GM12878 (cell line): ENCODE measurements around the gene SHB. TPM values are rescaled to one million over a fixed set of nuclear protein-coding genes. Genes with fewer than 3 reads are reported as not detected.
A peak's percentile ranks its signal among the peaks of the same experiment; 100 is the strongest.
"Not testable (repeated sequence)": the region's sequence is repeated elsewhere in the genome, so short reads cannot be mapped to it uniquely, and the experiment has no call there.

Experiments used
- ATAC-seq: fragments of 200-7000 bp; cut with Tn5 transposase; 3 replicates; pipeline ENCODE4 v1.9.1; 2020; ENCODE audit warnings: mild to moderate bottlenecking, moderate library complexity
- BruUV-seq: library from RNA; stranded (reverse); fragments of 400-500 nt; replicated peaks from 2 replicates; lab custom pipeline; 2021; lab: Mats Ljungman, UMichigan
- CTCF ChIA-PET: fragments of 300-600 bp; sonication (Branson Sonifier 250); formaldehyde crosslinking; extraction: SDS; loops from one replicate; lab custom pipeline; 2021; ENCODE audit warnings: inconsistent platforms; lab: Yijun Ruan, JAX
- POLR2A ChIA-PET: fragments of 350-600 bp; formaldehyde crosslinking; extraction: SDS; loops from one replicate; lab custom pipeline; 2021; ENCODE audit warnings: inconsistent platforms; lab: Charles Lee
- RAD21 ChIA-PET: fragments of 300-600 bp; sonication (Branson Sonifier 250); formaldehyde crosslinking; loops from one replicate; lab custom pipeline; 2023; ENCODE audit warnings: antibody characterized with exemption; ENCODE audit not compliant: unreplicated experiment; lab: Charles Lee
- SMC1A ChIA-PET: fragments of 300-600 bp; sonication (Branson Sonifier 250); formaldehyde crosslinking; loops from one replicate; lab custom pipeline; 2023; ENCODE audit not compliant: unreplicated experiment, uncharacterized antibody; lab: Charles Lee
- DNase-seq: peaks from one replicate; pipeline ENCODE4 v3.0.0-alpha.2; 2011; ENCODE audit warnings: low read depth, low spot score
- FAIRE-seq: peaks from 3 replicates; lab custom pipeline; 2011; peaks lifted over from hg19 to GRCh38; lab: Jason Lieb, UNC
- H2AFZ ChIP-seq: 2 replicates; pipeline ENCODE4 v1.6.0; 2011; ENCODE audit warnings: low read depth, low read length, control low read depth; ENCODE audit not compliant: control insufficient read depth
- H3K27ac ChIP-seq: 2 replicates; pipeline ENCODE4 v1.5.1; 2011; ENCODE audit warnings: control low read depth; ENCODE audit not compliant: control insufficient read depth, insufficient read depth
- H3K27me3 ChIP-seq, 2 experiments: replicated peaks in 1 of 2; 2 replicates each; pipeline versions ENCODE4 v1.6.0 to v1.6.1; 2011; ENCODE audit warnings: low read length in 1 of 2; ENCODE audit not compliant: control insufficient read depth in 2 of 2, insufficient read depth in 2 of 2
- H3K36me3 ChIP-seq, 2 experiments: 2 replicates each; pipeline ENCODE4 v1.5.1; 2011; ENCODE audit warnings: low read length in 1 of 2; ENCODE audit not compliant: control insufficient read depth in 2 of 2, insufficient read depth in 2 of 2
- H3K4me1 ChIP-seq: 2 replicates; pipeline ENCODE4 v1.6.1; 2011; ENCODE audit warnings: mild to moderate bottlenecking, low read length, moderate library complexity, mixed read lengths; ENCODE audit not compliant: control insufficient read depth, insufficient read depth
- H3K4me2 ChIP-seq: 2 replicates; pipeline ENCODE4 v1.6.0; 2011; ENCODE audit warnings: control low read depth; ENCODE audit not compliant: control insufficient read depth, insufficient read depth
- H3K4me3 ChIP-seq: fragments of 200-600 bp; sonication (generic); 2 replicates; pipeline ENCODE4 v1.5.1; 2016
- H3K79me2 ChIP-seq: 2 replicates; pipeline ENCODE4 v1.6.0; 2011; ENCODE audit warnings: low read length; ENCODE audit not compliant: control insufficient read depth, insufficient read depth
- H3K9ac ChIP-seq: 2 replicates; pipeline ENCODE4 v1.8.0; 2011; ENCODE audit warnings: low read length, control low read depth, mixed read lengths; ENCODE audit not compliant: control insufficient read depth, insufficient read depth
- H3K9me3 ChIP-seq: replicated peaks from 3 replicates; pipeline ENCODE4 v1.5.1; 2011; ENCODE audit warnings: mild to moderate bottlenecking, low read length; ENCODE audit not compliant: control insufficient read depth, insufficient read depth
- H4K20me1 ChIP-seq: 2 replicates; pipeline ENCODE4 v1.6.0; 2011; ENCODE audit not compliant: control insufficient read depth, insufficient read depth
- CBFB ChIP-seq: IDR thresholded peaks from 2 replicates; pipeline ENCODE4 v1.6.1; 2016; ENCODE audit warnings: antibody characterized with exemption, low read depth
- CBX5 ChIP-seq: sonication (generic); IDR thresholded peaks from 2 replicates; pipeline ENCODE4 v1.6.1; 2016; ENCODE audit warnings: low read depth, moderate library complexity, mild to moderate bottlenecking, inconsistent platforms
- DPF2 ChIP-seq: fragments of 450-650 bp; IDR thresholded peaks from 2 replicates; pipeline ENCODE4 v1.6.1; 2017; ENCODE audit warnings: mild to moderate bottlenecking
- EGR1 ChIP-seq, 2 experiments: IDR thresholded peaks; 1 replicate in 1 of 2; 2 replicates in 1 of 2; pipeline ENCODE4 v1.6.1; 2011 to 2012; ENCODE audit warnings: low read depth in 2 of 2, low read length in 2 of 2, borderline replicate concordance in 1 of 2, mild to moderate bottlenecking in 1 of 2, moderate library complexity in 1 of 2
- ETV6 ChIP-seq, 2 experiments: fragments of 450-650 bp in 1 of 2; IDR thresholded peaks in 1 of 2; conservative IDR thresholded peaks in 1 of 2; 2 replicates each; pipeline ENCODE4 v1.6.1; 2014; ENCODE audit warnings: antibody characterized with exemption in 1 of 2, borderline replicate concordance in 1 of 2, low read depth in 1 of 2, mild to moderate bottlenecking in 1 of 2, moderate library complexity in 1 of 2
- EZH2 ChIP-seq: IDR thresholded peaks from 2 replicates; pipeline ENCODE4 v1.6.1; 2012; ENCODE audit warnings: low read depth, mild to moderate bottlenecking, control low read depth, inconsistent platforms, low read length, borderline replicate concordance; ENCODE audit not compliant: control insufficient read depth
- HCFC1 ChIP-seq: fragments of 150-350 bp; IDR thresholded peaks from 2 replicates; pipeline ENCODE4 v1.6.1; 2014; ENCODE audit warnings: low read length
- IKZF1 ChIP-seq: fragments of 450-650 bp; conservative IDR thresholded peaks from 2 replicates; pipeline ENCODE4 v1.6.1; 2017; ENCODE audit warnings: antibody characterized with exemption, mild to moderate bottlenecking
- JUNB ChIP-seq: IDR thresholded peaks from 2 replicates; pipeline ENCODE4 v1.6.1; 2016; ENCODE audit warnings: antibody characterized with exemption, mild to moderate bottlenecking
- MEF2B ChIP-seq: fragments of 450-650 bp; IDR thresholded peaks from 2 replicates; pipeline ENCODE4 v1.6.1; 2018; ENCODE audit warnings: mild to moderate bottlenecking, moderate library complexity; ENCODE audit not compliant: partially characterized antibody, poor library complexity, severe bottlenecking
- MLLT1 ChIP-seq: fragments of 450-650 bp; IDR thresholded peaks from 2 replicates; pipeline ENCODE4 v1.6.1; 2016; ENCODE audit warnings: mild to moderate bottlenecking
- NFXL1 ChIP-seq: fragments of 450-650 bp; IDR thresholded peaks from 2 replicates; pipeline ENCODE4 v1.6.1; 2017; ENCODE audit warnings: antibody characterized with exemption, mild to moderate bottlenecking, borderline replicate concordance
- RAD51 ChIP-seq: fragments of 450-650 bp; IDR thresholded peaks from 2 replicates; pipeline ENCODE4 v1.6.1; 2016; ENCODE audit warnings: moderate library complexity, mild to moderate bottlenecking, inconsistent platforms
- RB1 ChIP-seq: fragments of 450-650 bp; formaldehyde crosslinking; IDR thresholded peaks from 2 replicates; pipeline ENCODE4 v1.6.1; 2017; ENCODE audit warnings: mild to moderate bottlenecking, borderline replicate concordance
- RUNX3 ChIP-seq: IDR thresholded peaks from 2 replicates; pipeline ENCODE4 v1.6.1; 2012; ENCODE audit warnings: low read length, inconsistent platforms
- SIX5 ChIP-seq: IDR thresholded peaks from 2 replicates; pipeline ENCODE4 v1.6.1; 2011; ENCODE audit warnings: mild to moderate bottlenecking, low read depth, low read length, moderate library complexity; ENCODE audit not compliant: severe bottlenecking
- WGBS: methylation state at CpG from one replicate; pipeline ENCODE4 v1.1.6; 2016; ENCODE audit warnings: low lambda C conversion rate; ENCODE audit not compliant: insufficient replicate concordance, insufficient coverage; ENCODE audit errors: missing lambda C conversion rate; 5-methylcytosine and 5-hydroxymethylcytosine counted together
- in situ Hi-C: fragments of 300-500 bp; cut with MboI; formaldehyde crosslinking; loops from 9 replicates; pipeline ENCODE4 v1.14.3; 2018; ENCODE audit warnings: mixed read lengths
- intact Hi-C: fragments of 100-400 bp; cut with micrococcal nuclease; formaldehyde crosslinking; loops from one replicate; pipeline ENCODE4 v1.14.2; 2022; ENCODE audit not compliant: unreplicated experiment
- polyA plus RNA-seq, 11 experiments: library from polyadenylated mRNA; depleted of rRNA in 4 of 11; unstranded in 6 of 11; stranded (reverse) in 5 of 11; fragments of >200 nt; fragmentation: Nextera tagmentation in 4 of 11; fragmentation: Illumina TruSeq in 1 of 11; extraction: Ambion mirVana in 4 of 11; extraction: Trizol in 1 of 11; gene quantifications; 1 replicate in 1 of 11; 2 replicates in 10 of 11; pipeline versions ENCODE4 v1.2.1 to v1.2.3, GENCODE V29; 2011 to 2016; ENCODE audit warnings: inconsistent platforms in 2 of 11, missing spikeins in 2 of 11, low read depth in 1 of 11
- total RNA-seq, 4 experiments: library from RNA; depleted of rRNA in 3 of 4; stranded (reverse); fragments of >200 nt in 3 of 4; fragmentation: Illumina TruSeq in 1 of 4; extraction: Trizol in 1 of 4; gene quantifications; 2 replicates each; pipeline versions ENCODE4 v1.2.1 to v1.2.3, GENCODE V29; 2013 to 2021

SHB gene
- total and polyA plus RNA-seq, 10 of the 15 experiments (the other 5 are each of a cell fraction or from before 2014, with no cell fraction given) = 0.29 to 6.2 (median 1.3) TPM

- H3K4me3 ChIP-seq, H3K36me3 ChIP-seq, H3K79me2 ChIP-seq, H3K27me3 ChIP-seq, intact Hi-C loops, H3K9me3 ChIP-seq, H2AFZ ChIP-seq, H3K4me2 ChIP-seq, BruUV-seq, H3K9ac ChIP-seq, H3K27ac ChIP-seq, H3K4me1 ChIP-seq, DNase-seq, H4K20me1 ChIP-seq: not testable (repeated sequence)
- 0 out of 2 replicates have a peak, but pooled peaks have one; percentile 21 for TF ChIP-seq MLLT1
- peak; percentile 64 for TF ChIP-seq RUNX3
- TF ChIP-seq CBFB = 0 out of 2 replicates have a peak, but pooled peaks have one; percentile 27
- 53% methylated on average over 7 of the region's 7 CpGs for WGBS
- ChIA-PET POLR2A (interaction anchor here (1.7 kb wide), 1 partner anchor 28 kb away, joined by 4 read pairs; no protein-coding TSS in a partner anchor), SMC1A (interaction anchor here (0.6 to 2.9 kb wide), 9 partner anchors 12 to 101 kb away, joined by 3 to 9 read pairs (median 5); no protein-coding TSS in a partner anchor), RAD21 (interaction anchor here (1.0 kb wide), 1 partner anchor 52 kb away, joined by 3 read pairs; no protein-coding TSS in a partner anchor), CTCF (interaction anchor here (0.8 to 2.3 kb wide), 8 partner anchors 11 to 398 kb away, joined by 3 to 7 read pairs (median 4); no protein-coding TSS in a partner anchor)
- in situ Hi-C loops = loop anchor here (5.0 kb wide), 1 partner anchor 49 kb away; no protein-coding TSS in a partner anchor
- peak; percentile 73 for FAIRE-seq
- peak; percentile 87 for ATAC-seq
These were observed 103.2 kb downstream of the SHB start for GRCh38 chr9:37965676-37966345.

GRCh38 chr9:37965116-37965515, 103.9 kb downstream of the SHB start:
- BruUV-seq = no TSS peak
- WGBS = 30% methylated on average over 2 of the region's 2 CpGs
- Histone ChIP-seq H3K4me3 (no peak overlapping the region), H3K36me3 (no peaks in the 10 kb centered on the region), H3K9ac (no peak overlapping the region), H3K4me1 (peaks cover 3% of the 10 kb centered on the region; the same call in 1 of the 2 replicates), H3K27me3 (no peaks in the 10 kb centered on the region; a peak in 1 of 4 replicates), H3K27ac (no peak overlapping the region), H3K9me3 (no peaks in the 10 kb centered on the region), H3K79me2 (no peaks in the 10 kb centered on the region), H4K20me1 (no peaks in the 10 kb centered on the region), H3K4me2 (no peak overlapping the region), H2AFZ (no peak overlapping the region)
- ATAC-seq (no peak), FAIRE-seq (no peak), DNase-seq (no peak)
- CTCF ChIA-PET = no interaction called here
- SMC1A ChIA-PET = interaction anchor here (1.4 to 2.6 kb wide), 2 partner anchors 13 to 54 kb away, joined by 7 to 9 read pairs; no protein-coding TSS in a partner anchor
- POLR2A ChIA-PET = no interaction called here
- RAD21 ChIA-PET = no interaction called here
- in situ Hi-C loops = loop anchor here (5.0 kb wide), 1 partner anchor 48 kb away; no protein-coding TSS in a partner anchor
- intact Hi-C loops = no loop called here
- TF ChIP-seq MEF2B (no peak), DPF2 (no peak), EGR1 (IDR thresholded peaks at IDR 0.05; ENCODE audit: borderline replicate concordance in 1 of 2, low read depth in 2 of 2, low read length in 2 of 2) (no peak), RB1 (no peak), EZH2 (no peak), ETV6 (conservative IDR thresholded peaks at IDR 0.05 in 1 of 2, IDR thresholded peaks at IDR 0.05 in 1 of 2; ENCODE audit: borderline replicate concordance in 1 of 2, low read depth in 1 of 2) (no peak), JUNB (no peak), IKZF1 (no peak), CBX5 (no peak), NFXL1 (no peak), RAD51 (no peak), HCFC1 (no peak), CBFB (no peak), SIX5 (no peak)
